GM12891 (cell line): ENCODE data around the gene DCDC2.
"Not testable (repeated sequence)": the region's sequence is repeated elsewhere in the genome, so short reads cannot be mapped to it uniquely, and the experiment has no call there.

Experiments used
- DNase-seq: peaks from one replicate; pipeline ENCODE4 v3.0.0; 2011; ENCODE audit warnings: low spot score; ENCODE audit not compliant: insufficient read length
- FAIRE-seq: peaks from 2 replicates; lab custom pipeline; 2011; peaks lifted over from hg19 to GRCh38; lab: Jason Lieb, UNC
- PAX5 ChIP-seq: IDR thresholded peaks from 2 replicates; pipeline ENCODE4 v1.6.1; 2011; ENCODE audit warnings: low read length, moderate library complexity, mild to moderate bottlenecking; ENCODE audit not compliant: insufficient read depth, severe bottlenecking
- POLR2A ChIP-seq: IDR thresholded peaks from 2 replicates; pipeline ENCODE4 v1.6.1; 2011; ENCODE audit warnings: low read depth, low read length, control low read depth
- POLR2AphosphoS5 ChIP-seq: IDR thresholded peaks from 2 replicates; pipeline ENCODE4 v1.6.1; 2011; ENCODE audit warnings: low read depth, low read length, control low read depth
- POU2F2 ChIP-seq: IDR thresholded peaks from 2 replicates; pipeline ENCODE4 v1.6.1; 2011; ENCODE audit warnings: low read depth, mild to moderate bottlenecking, control low read depth, low read length, moderate library complexity
- SPI1 ChIP-seq: IDR thresholded peaks from 2 replicates; pipeline ENCODE4 v1.6.1; 2011; ENCODE audit warnings: low read depth, low read length, control low read depth
- TAF1 ChIP-seq: IDR thresholded peaks from 2 replicates; pipeline ENCODE4 v1.6.1; 2011; ENCODE audit warnings: low read depth, low read length, control low read depth

Gene DCDC2

GRCh38 chr6:24376871-24377270, 19.0 kb upstream of the DCDC2 start:
- DNase-seq (no peak), FAIRE-seq (no peak)
- TF ChIP-seq POLR2A = no peak
- TF ChIP-seq TAF1 = no peak
- TF ChIP-seq PAX5 = no peak

- no peak for DNase-seq
- FAIRE-seq = no peak
Measured at GRCh38 chr6:24374612-24375011, 16.8 kb upstream of the DCDC2 start.

GRCh38 chr6:24365103-24365633, 7.3 kb upstream of the DCDC2 start:
- not testable (repeated sequence) for FAIRE-seq, DNase-seq

More at GRCh38 chr6:24374612-24375011, 16.8 kb upstream of the DCDC2 start:
- TF ChIP-seq POU2F2 = no peak
- no peak for TF ChIP-seq POLR2AphosphoS5
- no peak for TF ChIP-seq SPI1
- TF ChIP-seq TAF1 = no peak
- TF ChIP-seq POLR2A = no peak
- no peak for TF ChIP-seq PAX5

- not testable (repeated sequence) for FAIRE-seq, DNase-seq
Measured at GRCh38 chr6:24362363-24362762, 4.5 kb upstream of the DCDC2 start.

GRCh38 chr6:24359640-24360454, 2.0 kb upstream of the DCDC2 start:
- FAIRE-seq = peak; percentile 91

GRCh38 chr6:24358219-24358821, 461 bp upstream of the DCDC2 start:
- no peak for FAIRE-seq

More at GRCh38 chr6:24359640-24360454, 2.0 kb upstream of the DCDC2 start:
- TF ChIP-seq POLR2AphosphoS5 = no peak
- peak; percentile 70 for TF ChIP-seq PAX5
- DNase-seq = peak; percentile 53

GRCh38 chr6:24356310-24356973, 1.4 kb downstream of the DCDC2 start:
- FAIRE-seq (no peak), DNase-seq (no peak)
- no peak for TF ChIP-seq SPI1
- TF ChIP-seq PAX5 = no peak
- TF ChIP-seq TAF1 = no peak
- no peak for TF ChIP-seq POLR2A
- no peak for TF ChIP-seq POLR2AphosphoS5
- no peak for TF ChIP-seq POU2F2

More at GRCh38 chr6:24358219-24358821, 461 bp upstream of the DCDC2 start:
- DNase-seq = no peak
- TF ChIP-seq TAF1 = no peak
- no peak for TF ChIP-seq POLR2A
- no peak for TF ChIP-seq POU2F2
- no peak for TF ChIP-seq PAX5
- TF ChIP-seq SPI1 = no peak
- TF ChIP-seq POLR2AphosphoS5 = no peak

GRCh38 chr6:24355393-24355792, 2.5 kb downstream of the DCDC2 start:
- FAIRE-seq = no peak
- no peak for TF ChIP-seq SPI1
- no peak for TF ChIP-seq TAF1
- no peak for TF ChIP-seq POLR2A
- no peak for DNase-seq

GRCh38 chr6:24353861-24354260, 4.0 kb downstream of the DCDC2 start:
- FAIRE-seq = no peak
- no peak for DNase-seq
- TF ChIP-seq POU2F2 (no peak), POLR2A (no peak), SPI1 (no peak), TAF1 (no peak), PAX5 (no peak), POLR2AphosphoS5 (no peak)

GRCh38 chr6:24352434-24352833, 5.4 kb downstream of the DCDC2 start:
- no peak for DNase-seq
- TF ChIP-seq TAF1 = no peak
- TF ChIP-seq POLR2A = no peak
- no peak for TF ChIP-seq POLR2AphosphoS5
- TF ChIP-seq POU2F2 = no peak
- no peak for TF ChIP-seq SPI1
- TF ChIP-seq PAX5 = no peak
- FAIRE-seq = no peak

GRCh38 chr6:24344976-24345375, 12.9 kb downstream of the DCDC2 start:
- FAIRE-seq (no peak), DNase-seq (no peak)
- TF ChIP-seq TAF1 = no peak
- TF ChIP-seq PAX5 = no peak
- TF ChIP-seq POLR2A = no peak
- TF ChIP-seq SPI1 = no peak
- no peak for TF ChIP-seq POU2F2
- no peak for TF ChIP-seq POLR2AphosphoS5
